GM18520 (cell line): Measurements from ENCODE around the gene FANCC.

Experiments used
- ATAC-seq: cut with Tn5 transposase; IDR thresholded peaks from one replicate; pipeline ENCODE4 v1.9.1; 2021; ENCODE audit not compliant: unreplicated experiment

The FANCC gene

DNA sequence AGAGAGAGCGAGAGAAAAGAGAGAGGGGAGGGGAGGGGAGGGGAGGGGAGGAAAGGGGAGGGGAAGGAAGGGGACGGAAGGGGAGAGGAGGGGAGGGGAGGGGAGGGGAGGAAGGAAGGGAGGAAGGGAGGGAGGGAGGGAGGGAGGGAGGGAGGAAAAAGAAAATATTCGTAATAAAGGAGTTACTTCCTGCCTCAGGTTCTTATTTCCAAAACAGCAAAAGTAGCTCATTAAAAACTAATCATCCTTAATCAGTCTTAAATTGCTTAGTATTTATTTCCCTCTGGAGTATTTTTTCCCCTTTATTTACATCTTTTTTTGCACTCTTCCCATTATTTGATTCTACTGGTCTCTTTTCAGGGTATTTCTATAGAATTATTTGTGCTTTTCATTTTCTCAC, 162.3 kb downstream of the FANCC start:
- ATAC-seq = no peak

DNA sequence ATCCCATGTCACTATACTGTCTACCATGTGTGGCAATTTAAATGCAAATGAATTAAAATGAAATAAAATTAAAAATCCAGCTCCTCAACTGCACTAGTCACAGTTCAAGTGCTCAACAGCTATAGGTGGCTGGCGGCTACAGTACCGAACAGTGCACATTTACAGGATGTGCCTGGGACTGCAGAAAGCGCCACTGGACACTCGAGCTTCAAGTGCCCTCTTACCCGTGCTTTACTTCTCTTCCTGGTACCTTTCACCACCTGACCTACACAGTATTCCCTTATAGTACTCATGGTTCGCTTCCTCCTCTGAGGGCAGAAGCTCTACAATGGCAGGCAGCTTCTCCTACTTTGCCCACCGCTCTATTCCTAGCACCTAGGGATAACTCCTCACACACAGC, 166.6 kb downstream of the FANCC start:
- no peak for ATAC-seq

DNA sequence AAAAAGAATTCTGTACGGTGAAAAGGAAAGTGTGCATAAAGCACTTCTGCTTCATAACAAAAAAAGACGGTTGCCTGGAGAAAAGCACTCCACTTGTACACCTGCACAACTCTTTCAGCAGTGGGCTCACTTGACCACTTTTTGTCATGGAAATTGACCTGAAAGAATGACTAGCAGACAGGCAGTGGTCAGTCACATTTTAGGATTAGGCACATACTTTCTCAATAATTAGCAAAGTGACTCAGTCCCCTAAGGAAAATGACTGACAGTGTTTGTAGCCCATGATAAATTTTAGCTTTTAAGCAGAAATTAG, 169.3 kb downstream of the FANCC start:
- ATAC-seq = no peak

DNA sequence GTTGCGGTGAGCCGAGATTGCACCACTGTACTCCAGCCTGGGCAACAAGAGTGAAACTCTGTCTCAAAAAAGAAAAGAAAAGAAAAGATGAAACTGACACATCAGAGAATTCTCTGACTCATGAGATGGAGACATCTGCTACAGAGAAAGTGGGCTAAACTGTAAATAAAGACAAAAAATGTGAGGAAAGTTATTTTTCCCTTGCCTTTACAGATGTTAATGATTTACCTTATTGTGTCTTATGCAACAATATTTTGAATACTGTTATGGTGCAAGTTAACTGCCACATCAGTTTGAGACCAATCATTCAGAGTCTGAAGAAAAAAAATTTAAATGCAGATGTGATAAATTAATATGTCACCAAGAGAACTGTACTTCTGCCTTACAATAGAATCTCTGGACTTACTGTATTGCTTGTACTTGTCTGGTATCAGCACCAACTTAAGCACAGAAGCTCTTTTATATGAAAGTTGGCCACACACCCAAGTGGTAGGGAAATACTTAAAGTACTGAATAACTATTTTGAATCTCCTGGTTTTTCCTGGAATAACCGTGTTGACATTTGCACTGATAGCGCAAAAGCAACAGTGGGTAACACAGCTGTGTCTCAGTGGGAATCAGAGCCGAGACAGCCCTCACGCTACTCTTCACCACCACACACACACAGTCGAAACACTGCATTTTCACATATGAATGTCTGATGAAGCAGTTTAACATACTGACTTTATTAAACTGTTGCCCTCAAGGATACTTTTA, 169.9 kb downstream of the FANCC start:
- ATAC-seq = no peak

DNA sequence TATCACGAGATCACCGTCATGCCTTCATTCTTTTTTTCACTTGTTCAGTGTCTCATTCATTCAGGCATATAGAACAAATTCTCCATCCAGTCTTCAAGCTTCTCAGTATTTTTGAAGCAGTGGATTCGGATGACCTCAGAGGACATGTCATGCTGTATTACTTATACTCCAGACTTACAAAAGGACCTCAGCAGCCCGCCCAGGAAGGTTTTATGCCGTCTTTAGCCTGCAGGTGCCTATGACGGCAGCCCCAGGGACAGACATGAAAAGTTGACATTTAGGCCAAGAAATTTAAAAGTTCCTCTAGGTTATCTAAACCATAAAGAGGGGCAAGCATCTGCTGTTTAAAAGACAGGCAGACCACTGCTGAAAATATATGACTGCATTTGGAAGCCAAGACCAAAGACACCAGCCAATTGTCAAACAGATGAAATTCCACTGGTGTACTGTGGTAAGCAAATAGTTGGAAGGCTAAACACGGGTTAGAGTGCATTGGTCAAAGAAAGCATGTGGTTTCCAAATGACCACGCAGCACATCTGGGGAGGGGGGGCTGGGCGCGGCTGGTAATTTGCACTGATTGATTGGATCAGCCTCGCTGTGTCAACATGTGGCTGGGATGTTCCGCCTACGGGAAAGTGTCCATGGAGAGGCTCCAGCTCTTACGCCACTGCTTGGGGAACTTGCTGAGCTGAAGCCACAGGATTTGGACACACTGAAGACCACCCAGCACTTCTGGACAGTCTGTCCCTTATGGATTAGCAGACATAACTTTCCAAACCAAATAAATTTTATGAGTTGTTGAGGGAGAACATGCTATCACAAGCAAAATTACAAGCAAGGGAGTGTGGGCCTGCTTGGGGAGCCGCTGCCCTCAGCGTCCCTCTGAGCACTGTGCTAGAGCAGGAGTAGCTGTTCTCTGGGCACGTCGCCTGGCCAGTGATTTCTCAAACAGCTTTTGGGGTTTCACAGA, 173.6 kb downstream of the FANCC start:
- ATAC-seq = no peak

DNA sequence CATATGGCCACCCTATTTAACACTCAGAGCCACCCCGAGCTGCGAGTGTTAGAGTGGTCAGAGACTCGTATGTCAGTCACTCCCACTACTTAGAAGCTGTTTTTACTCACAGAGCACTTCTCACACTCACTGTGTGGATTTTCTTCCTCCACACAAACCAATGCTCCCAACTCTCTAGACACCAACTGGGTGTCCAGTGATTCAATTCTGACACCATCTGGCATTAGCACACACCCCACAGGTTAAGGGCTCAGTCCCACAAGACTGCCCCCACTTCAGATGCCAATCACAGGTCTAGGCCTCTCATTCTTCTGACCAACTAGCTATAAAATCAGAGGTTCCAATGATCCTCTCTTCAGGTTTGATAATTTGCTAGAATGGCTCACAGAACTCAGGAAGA, 174.8 kb downstream of the FANCC start:
- ATAC-seq = no peak

DNA sequence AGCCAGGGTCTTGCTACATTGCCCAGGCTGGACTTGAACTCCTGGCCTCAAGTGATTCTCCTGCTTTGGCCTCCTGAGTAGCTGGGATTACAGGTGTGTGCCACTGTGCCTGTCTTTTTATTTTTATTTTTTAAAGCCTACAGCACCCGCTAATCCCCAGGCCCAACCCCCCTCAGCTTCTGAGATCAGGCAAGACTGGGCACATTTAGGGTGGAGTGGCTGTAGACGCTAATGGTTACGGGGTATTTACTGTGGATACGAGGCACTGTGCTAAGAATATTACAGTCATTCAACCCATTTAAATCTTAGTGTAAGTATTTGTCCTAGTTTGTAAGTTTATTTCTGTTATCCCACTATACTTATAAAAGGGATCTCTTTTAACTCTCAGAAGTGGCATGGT, 175.2 kb downstream of the FANCC start:
- ATAC-seq = no peak

DNA sequence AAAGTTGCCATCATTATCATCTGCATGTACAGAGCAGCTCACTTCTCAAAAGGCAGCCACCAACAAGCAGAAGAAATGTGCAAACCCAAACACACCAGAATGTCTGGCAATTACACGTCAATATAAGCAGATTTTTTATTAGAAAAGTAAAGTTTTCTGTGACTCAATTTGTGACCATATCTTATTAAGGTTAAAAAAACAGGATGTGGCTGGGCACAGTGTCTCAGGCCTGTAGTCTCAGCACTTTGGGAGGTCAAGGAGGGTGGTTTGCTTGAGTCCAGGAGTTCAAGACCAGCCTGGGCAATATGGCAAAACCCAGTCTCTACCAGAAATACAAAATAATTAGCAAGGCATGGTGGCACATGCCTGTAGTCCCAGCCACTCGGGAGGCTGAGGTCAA, 176.7 kb downstream of the FANCC start:
- ATAC-seq = no peak

DNA sequence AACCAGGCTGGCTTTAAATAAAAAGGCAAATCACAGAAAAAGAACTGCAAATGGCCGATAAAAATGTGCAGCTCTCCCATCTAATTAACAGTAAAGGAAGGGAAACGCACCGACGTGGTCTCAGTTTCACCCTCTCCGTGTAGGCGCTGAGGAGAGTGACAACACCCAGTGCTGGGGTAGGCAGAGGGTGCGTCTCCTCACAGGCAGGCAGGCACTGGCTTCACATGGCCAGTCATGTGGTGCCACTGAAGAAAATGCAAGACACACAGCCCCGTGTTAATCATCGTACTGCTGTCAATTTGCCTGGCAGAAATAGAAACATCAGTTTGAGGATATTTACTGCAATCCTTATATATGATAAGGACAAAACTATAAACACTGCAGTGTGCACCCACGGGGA, 178.4 kb downstream of the FANCC start:
- no peak for ATAC-seq

DNA sequence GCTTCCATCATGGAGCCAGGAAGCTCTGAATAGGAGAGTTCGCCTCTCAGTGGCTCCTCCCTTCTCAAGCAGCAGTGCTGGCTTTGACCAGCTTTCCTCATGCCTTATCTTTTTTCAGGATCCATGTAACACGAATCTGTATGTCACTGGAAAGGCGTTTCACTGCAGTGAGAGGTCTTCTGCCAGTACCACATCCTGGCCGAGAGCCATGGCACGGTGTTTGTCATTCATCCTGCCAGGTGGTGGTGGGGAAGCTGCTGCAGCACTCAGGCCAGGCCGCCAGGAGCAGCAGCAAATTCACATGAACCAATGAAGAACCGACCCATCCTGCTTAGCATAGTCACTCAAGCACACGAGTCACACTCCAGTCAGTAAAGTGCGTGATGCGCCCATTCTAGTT, 179.0 kb downstream of the FANCC start:
- ATAC-seq = no peak

DNA sequence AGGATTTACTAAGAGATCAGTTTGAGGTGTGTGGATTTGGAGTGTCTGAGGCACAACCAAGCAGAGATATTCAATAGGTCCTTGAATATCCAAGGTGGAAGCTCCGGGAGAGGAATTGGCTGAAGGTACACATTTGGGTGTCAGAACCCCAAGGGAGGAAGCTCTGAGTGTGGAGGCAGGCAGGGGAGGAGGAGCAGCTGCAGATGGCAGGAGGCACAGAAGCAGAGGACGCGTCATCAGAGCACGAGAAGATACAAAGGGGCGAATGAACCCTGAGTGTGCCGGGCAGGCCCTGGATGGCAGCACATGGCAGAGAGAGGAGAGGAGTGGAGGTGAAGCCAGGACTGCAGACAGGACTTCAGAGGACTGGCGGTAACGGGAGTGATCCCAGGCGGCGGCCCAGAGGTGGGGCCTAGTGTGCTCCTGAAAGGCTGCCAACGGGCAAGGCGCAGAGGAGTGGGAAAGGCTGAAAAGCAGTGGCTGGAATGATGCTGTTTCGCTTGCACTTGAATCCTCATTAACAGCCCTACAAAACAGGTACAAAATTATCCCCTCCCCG, 179.8 kb downstream of the FANCC start:
- ATAC-seq = no peak

DNA sequence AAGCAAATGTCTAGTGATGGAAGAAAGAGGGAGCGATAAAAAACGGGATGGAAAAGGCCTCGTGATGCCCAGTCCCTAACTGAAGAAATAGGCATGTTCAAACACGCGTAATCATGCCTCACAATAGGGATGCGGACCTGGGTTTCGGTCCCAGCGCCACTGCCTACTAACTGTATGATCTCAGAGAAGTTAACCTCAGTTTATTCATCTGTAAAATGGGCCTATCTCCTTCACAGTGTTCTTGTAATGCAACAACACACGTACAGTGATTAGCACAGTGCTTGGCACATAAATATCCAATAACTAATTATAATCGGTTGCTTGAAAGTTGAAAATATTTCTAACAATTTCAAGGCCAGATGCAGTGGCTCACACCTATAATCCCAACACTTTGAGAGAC, 181.8 kb downstream of the FANCC start:
- ATAC-seq = no peak

DNA sequence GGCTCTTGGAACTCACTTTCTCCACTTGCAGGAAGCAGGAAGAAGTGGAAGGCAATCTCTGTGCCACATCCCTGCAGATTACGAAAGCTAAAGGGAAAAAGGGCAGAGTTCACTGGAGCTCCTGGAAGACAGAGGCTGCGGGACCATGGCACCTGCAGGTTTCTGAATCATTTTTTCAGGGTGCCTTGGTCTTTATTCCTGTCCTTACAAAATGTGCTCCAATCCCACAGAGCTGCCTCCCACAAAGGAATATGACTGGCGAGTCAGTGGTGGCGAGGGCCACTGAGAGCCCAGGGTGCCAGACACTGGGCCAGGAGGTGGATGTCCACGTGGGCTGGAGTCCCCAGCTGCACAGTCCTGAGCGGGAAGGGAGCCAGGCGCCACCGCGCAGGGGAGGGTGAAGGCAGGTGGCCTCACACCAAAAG, 183.0 kb downstream of the FANCC start:
- no peak for ATAC-seq

DNA sequence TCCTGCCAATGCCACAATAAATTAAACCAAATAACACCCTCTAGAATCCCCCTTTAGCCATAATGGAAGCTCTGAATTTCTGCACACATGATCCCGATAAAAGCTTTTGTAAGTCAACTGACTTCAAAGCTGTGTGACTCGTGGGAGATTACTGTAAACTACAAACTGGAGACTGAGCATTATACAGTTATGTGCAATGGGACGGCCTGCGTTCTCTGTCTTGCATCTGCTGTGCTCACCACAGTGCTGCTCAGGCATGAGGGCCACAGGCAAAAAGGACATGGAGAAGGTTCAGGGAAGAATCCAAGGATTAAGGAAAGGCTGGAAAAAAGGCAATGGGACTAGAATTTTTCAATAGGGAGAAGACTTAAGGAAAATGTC, 184.2 kb downstream of the FANCC start:
- ATAC-seq = no peak

DNA sequence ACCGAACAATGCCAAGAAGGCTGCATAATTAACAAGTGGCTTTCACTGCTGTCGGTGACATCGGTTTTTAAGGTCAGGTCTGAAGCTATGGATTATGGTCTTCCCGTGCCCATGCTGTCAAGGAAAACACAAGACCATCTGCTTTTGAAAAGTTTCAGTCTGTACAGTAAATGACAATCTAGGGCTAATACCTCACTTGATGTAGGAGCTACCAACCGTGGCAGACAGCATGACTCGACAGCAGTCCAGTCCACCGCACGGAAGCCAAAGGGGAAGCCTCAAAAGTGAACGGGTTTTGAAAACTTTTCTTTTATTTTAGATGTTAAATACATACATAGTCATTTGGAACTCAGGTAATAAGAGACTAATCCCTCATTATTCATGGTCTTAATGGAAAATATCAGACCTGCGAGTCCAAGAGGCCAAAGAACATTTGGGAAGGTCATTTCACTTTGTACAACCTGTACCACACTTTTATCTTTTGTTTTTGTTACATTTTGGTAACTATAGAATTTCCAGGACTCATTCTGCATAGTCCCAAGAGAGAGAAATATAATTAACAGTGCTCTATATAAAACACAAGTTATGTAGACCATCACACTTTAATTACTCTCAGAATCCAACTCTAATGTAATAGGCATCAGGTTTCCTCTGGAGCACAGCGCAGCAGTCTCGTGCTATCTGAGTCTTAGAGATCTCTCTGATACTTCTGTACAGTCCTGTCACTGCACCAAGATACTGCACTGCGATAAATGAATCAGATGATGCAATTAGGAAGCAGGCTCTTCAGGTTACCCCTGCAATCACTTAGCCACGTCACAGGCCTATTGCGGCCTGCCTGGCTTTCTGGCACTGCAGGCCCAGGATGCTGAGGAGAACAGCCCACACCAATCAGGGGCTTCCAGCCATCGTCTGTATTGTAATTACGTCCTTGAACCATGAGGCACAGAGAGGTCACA, 184.9 kb downstream of the FANCC start:
- ATAC-seq = no peak

DNA sequence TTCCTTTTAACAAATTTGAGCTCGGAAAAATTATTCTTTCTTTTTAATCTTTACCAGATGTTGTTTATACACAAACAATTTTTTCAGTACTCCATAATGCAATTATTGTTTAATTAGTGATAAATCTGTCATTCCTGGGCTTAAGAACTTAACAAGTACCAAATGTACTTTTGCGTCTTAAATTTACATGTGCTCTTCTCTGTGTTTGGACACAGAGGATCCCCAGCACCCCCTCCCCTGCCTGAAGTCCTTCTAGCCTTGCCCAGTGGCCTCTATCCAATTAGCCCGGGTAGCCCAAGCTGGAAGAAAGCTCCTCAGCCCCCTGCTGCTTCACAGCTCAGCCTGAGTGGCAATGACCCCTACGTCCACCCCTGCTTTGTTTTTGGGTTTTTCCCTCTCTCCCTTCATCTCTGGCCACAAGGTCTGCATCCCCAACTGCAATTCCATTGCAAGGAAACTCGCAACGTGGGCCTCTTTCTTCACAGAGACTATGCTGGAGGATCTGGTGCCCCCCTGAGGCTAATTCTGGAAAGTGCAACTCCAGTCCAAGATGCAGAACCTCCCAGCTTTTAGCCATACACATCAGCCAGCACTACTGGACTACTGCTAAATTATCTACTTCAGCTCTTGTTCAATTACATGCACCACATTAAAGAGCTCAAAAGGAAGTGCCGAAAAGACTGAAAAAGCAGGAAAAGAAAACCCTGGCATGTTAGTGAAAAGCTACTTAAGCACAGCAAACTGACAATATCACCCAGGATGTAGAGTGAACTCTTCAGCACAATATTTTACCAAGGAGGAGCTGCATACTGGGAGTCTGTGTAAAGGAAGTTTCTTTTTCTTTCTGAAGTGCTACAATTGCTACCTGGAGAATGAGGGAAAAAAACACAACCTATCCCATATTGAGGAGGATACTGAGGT, 186.2 kb downstream of the FANCC start:
- ATAC-seq = no peak

DNA sequence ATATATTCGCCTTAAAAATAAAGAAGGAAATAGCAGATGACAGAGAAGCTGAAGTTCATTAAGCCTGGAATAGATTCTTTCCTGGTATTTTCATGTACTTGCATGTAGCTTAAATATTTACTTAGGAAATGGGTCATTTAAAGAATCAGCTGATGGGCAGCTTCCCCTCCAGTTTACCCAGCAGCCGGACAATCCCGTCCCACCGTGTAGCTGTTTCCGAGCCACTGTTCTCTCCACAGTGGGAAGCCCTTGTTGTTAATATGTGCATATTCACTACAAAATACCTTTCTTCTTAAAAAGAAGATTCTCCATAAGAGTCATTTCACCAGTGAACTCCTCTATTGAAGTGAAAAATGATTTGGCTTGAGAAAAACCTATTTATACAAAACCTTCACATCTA, 187.0 kb downstream of the FANCC start:
- ATAC-seq = no peak

DNA sequence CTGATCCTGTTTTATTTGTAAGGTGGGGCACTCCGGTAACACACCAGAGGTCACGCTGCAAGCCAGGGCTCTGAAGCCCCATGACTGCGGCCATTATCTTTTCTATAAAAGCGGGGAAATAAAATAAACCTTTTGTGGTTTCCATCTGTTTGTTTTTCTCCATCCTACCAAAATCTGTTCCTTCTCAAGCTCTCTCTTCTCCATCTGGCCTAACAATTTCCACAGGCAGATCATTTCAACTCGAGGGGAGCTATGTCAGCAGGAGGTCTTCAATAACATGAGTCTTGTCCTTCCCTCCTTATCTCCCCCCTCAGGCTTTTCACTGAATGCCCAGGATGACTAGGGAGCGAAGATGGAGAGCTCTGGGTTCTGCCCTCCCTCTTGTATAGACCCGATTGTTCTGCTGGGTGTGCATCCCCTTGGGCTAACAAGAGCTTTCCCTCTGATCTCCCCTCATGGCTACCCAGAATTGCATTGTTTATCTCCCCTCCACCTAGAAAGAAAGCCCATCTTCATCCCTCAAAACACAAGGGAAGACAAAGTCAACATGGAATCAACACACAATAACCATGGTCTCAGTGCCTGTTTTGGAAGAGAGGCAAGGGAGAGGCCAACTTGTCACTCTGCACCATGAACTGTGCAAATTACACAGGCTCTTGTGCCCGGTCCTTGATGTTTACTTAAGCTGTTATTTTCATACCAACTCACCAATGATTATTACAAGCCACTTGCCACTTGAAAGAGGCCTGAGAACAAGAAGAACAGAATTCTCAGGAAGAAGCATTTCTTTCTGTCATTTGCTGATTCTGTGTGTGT, 187.8 kb downstream of the FANCC start:
- ATAC-seq = no peak

DNA sequence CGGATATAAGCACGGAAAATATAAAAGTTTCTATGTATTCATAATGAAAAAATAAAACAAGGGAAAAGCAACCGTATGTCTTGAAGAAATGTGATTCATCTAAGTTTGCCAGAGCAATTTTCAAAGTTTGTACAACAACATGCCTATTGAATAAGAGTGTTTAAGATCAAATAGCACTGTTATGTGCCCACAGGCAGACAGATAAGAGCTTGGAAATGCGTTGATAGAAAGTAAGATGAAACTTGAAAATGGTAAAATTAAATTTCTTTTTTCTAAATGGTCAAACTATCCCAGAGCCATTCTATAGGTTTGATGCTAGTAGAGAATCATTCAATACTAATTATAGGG, 189.4 kb downstream of the FANCC start:
- no peak for ATAC-seq
